Pancreas (tissue), 10 donors: ENCODE measurements around the gene LASP1NB.
A peak's percentile ranks its signal among the peaks of the same experiment; 100 is the strongest.

Experiments used
- ATAC-seq, 4 donors: fragments of 200-7000 bp; cut with Tn5 transposase; one replicate each; pipeline versions ENCODE4 v1.8.0 to v1.9.1; 2020; ENCODE audit warnings: mild to moderate bottlenecking in 4 of 4, moderate library complexity in 4 of 4
- DNase-seq, 6 donors: peaks; one replicate each; pipeline ENCODE4 v3.0.0-alpha.2; 2020
- FAIRE-seq: peaks from 2 replicates; lab custom pipeline; 2012; peaks lifted over from hg19 to GRCh38; lab: Jason Lieb, UNC
- H3K27ac ChIP-seq, 4 donors: fragments of 200-600 bp; sonication (generic); 1 replicate in 3 of 4; 2 replicates in 1 of 4; pipeline versions ENCODE4 v1.5.0 to v1.8.0; 2020
- H3K27me3 ChIP-seq, 4 donors: fragments of 200-600 bp; one replicate each; pipeline ENCODE4 v1.8.0; 2021
- H3K36me3 ChIP-seq, 3 donors: fragments of 200-600 bp; sonication (generic) in 1 of 3; one replicate each; pipeline versions ENCODE4 v1.5.0 to v1.8.0; 2020 to 2021
- H3K4me1 ChIP-seq, 3 donors: fragments of 200-600 bp; one replicate each; pipeline ENCODE4 v1.8.0; 2021
- H3K4me3 ChIP-seq, 4 donors: fragments of 200-600 bp; sonication (generic) in 2 of 4; one replicate each; pipeline versions ENCODE4 v1.5.0 to v1.8.0; 2020 to 2021
- H3K9me3 ChIP-seq, 4 donors: fragments of 200-600 bp; one replicate each; pipeline ENCODE4 v1.8.0; 2021
- CTCF ChIP-seq, 4 donors: fragments of 200-600 bp; sonication (generic) in 3 of 4; IDR thresholded peaks; one replicate each; pipeline versions ENCODE4 v1.5.0 to v1.8.0; 2021; ENCODE audit warnings: antibody characterized with exemption in 4 of 4
- WGBS, 2 donors: extraction: QIAGEN DNeasy Blood & Tissue Kit; methylation state at CpG; one replicate each; pipeline ENCODE4 v1.1.7; 2013; 5-methylcytosine and 5-hydroxymethylcytosine counted together
- intact Hi-C, 3 donors: fragments of 100-400 bp; cut with DNase I; formaldehyde crosslinking; loops; one replicate each; pipeline versions ENCODE4 v1.11.1 to v1.14.2; 2022
- donor health status: healthy with polysubstance abuse.
- donor health status: DM: no; HTN: no; CAD: no; lungs with moderate emphysema.
- donor health status: DM: no; HTN: no; CAD: no.
- donor health status: control.
- donor health status: control.
- donor health status: Bipolar disorder and iron deficiency.
- donor health status: DM: yes; HTN: yes; CAD: no.
- donor health status: DM: no; HTN: no; CAD: no.
- donor health status: DM: no; HTN: no; CAD: no.
- donor health status: DM: yes; HTN: yes; CAD: no.

Gene LASP1NB

DNA sequence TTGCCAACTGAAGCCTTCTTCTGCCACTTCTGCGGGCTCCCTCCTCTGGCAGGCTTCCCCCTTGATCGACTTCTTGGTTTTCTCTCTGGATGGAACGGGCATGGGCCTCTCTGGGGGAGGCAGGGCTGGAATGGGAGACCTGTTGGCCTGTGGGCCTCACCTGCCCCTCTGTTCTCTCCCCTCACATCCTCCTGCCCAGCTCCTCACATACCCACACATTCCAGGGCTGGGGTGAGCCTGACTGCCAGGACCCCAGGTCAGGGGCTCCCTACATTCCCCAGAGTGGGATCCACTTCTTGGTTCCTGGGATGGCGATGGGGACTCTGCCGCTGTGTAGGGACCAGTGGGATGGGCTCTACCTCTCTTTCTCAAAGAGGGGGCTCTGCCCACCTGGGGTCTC, 6.5 kb upstream of the LASP1NB start:
- peak in 2 of 6 donors; percentile 6 to 13 for DNase-seq
- peaks cover 0 to 6% (median 0%) of the 10 kb centered on the region in 3 donors for H3K4me1 ChIP-seq
- H3K36me3 ChIP-seq, result peaks cover 11 to 52% (median 35%) of the 10 kb centered on the region in 3 donors
- no peak for ATAC-seq
- intact Hi-C loops, result loop anchor here in 1 of 3 donors (5.0 kb wide), 1 partner anchor 37 kb away; no protein-coding TSS in a partner anchor
- WGBS, 2 donors, result 91 to 92% methylated on average over 5 of the region's 5 CpGs
- H3K27ac ChIP-seq, result no peak overlapping the region
- H3K27me3 ChIP-seq, result no peaks in the 10 kb centered on the region
- no peak for FAIRE-seq
- no peaks in the 10 kb centered on the region for H3K9me3 ChIP-seq
- TF ChIP-seq CTCF (IDR thresholded peaks at IDR 0.05), result no peak
- no peak overlapping the region for H3K4me3 ChIP-seq

DNA sequence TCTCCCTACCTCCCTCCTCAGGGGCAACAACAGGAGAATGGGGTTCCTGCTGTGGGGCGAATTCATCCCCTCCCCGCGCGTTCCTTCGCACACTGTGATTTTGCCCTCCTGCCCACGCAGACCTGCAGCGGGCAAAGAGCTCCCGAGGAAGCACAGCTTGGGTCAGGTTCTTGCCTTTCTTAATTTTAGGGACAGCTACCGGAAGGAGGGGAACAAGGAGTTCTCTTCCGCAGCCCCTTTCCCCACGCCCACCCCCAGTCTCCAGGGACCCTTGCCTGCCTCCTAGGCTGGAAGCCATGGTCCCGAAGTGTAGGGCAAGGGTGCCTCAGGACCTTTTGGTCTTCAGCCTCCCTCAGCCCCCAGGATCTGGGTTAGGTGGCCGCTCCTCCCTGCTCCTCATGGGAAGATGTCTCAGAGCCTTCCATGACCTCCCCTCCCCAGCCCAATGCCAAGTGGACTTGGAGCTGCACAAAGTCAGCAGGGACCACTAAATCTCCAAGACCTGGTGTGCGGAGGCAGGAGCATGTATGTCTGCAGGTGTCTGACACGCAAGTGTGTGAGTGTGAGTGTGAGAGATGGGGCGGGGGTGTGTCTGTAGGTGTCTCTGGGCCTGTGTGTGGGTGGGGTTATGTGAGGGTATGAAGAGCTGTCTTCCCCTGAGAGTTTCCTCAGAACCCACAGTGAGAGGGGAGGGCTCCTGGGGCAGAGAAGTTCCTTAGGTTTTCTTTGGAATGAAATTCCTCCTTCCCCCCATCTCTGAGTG, 5.9 kb upstream of the LASP1NB start:
- Histone ChIP-seq H3K4me1 (peaks cover 0 to 6% (median 0%) of the 10 kb centered on the region in 3 donors), H3K4me3 (no peak overlapping the region)
- WGBS, 2 donors, result 96% methylated on average over 16 of the region's 16 CpGs

DNA sequence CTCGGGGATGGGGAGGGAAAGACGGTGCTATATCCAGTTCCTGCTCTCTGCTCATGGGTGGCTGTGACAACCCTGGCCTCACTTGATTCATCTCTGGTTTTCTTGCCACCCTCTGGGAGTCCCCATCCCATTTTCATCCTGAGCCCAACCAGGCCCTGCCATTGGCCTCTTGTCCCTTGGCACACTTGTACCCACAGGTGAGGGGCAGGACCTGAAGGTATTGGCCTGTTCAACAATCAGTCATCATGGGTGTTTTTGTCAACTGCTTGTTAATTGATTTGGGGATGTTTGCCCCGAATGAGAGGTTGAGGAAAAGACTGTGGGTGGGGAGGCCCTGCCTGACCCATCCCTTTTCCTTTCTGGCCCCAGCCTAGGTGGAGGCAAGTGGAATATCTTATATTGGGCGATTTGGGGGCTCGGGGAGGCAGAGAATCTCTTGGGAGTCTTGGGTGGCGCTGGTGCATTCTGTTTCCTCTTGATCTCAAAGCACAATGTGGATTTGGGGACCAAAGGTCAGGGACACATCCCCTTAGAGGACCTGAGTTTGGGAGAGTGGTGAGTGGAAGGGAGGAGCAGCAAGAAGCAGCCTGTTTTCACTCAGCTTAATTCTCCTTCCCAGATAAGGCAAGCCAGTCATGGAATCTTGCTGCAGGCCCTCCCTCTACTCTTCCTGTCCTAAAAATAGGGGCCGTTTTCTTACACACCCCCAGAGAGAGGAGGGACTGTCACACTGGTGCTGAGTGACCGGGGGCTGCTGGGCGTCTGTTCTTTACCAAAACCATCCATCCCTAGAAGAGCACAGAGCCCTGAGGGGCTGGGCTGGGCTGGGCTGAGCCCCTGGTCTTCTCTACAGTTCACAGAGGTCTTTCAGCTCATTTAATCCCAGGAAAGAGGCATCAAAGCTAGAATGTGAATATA, 4.8 kb upstream of the LASP1NB start:
- H3K27me3 ChIP-seq, result no peaks in the 10 kb centered on the region
- no peak overlapping the region for H3K4me3 ChIP-seq
- DNase-seq (peak in 2 of 6 donors; percentile 9 to 24), ATAC-seq (no peak), FAIRE-seq (no peak)
- no peak overlapping the region for H3K27ac ChIP-seq
- intact Hi-C loops, result no loop called here
- peaks cover 0 to 6% (median 0%) of the 10 kb centered on the region in 3 donors for H3K4me1 ChIP-seq
- no peak for TF ChIP-seq CTCF (IDR thresholded peaks at IDR 0.05)
- 77 to 80% methylated on average over 9 of the region's 9 CpGs for WGBS, 2 donors
- H3K9me3 ChIP-seq, result no peaks in the 10 kb centered on the region
- peaks cover 0 to 36% (median 24%) of the 10 kb centered on the region in 3 donors for H3K36me3 ChIP-seq

More for the DNA sequence above, 5.9 kb upstream of the LASP1NB start:
- intact Hi-C loops, result loop anchor here in 1 of 3 donors (5.0 kb wide), 1 partner anchor 37 kb away; no protein-coding TSS in a partner anchor
- TF ChIP-seq CTCF (IDR thresholded peaks at IDR 0.05), result no peak
- Histone ChIP-seq H3K27ac (no peak overlapping the region), H3K36me3 (peaks cover 11 to 48% (median 35%) of the 10 kb centered on the region in 3 donors), H3K9me3 (no peaks in the 10 kb centered on the region), H3K27me3 (no peaks in the 10 kb centered on the region)
- DNase-seq (peak in 2 of 6 donors; percentile 7 to 39), FAIRE-seq (no peak), ATAC-seq (no peak)

DNA sequence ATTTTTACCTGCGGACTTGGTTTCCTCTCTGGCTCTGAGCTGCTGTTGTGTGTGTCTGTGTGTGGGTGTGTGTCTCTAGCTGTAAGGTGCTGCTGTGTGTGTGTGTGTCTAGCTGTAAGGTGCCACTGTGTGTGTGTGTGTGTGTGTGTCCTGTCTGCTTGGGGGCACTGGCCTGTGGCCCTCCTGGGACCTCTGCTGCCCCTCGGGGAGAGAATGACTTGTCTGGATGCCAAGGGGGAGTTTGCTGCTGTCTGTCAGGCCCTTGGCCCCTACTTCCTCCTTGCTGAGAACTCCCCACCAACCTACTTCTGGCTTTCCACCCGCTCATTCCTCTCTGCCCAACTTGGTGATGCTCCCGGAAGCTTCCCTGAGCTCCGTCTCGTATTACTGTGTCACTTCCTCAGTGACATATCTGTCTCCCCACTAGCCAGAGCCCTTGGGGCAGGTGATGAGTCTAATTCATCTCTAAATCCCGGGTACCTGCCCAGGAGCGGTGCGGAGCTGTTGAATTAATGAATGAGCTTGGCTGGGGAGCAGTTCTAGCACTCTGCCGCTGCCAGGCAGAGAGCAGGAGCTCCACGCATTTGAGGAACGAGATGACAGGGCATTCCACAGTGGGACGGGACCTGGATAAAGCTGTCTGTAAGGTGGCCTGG, 3.5 kb upstream of the LASP1NB start:
- no peak overlapping the region for H3K27ac ChIP-seq
- DNase-seq, result peak in 2 of 6 donors; percentile 7 to 48
- intact Hi-C loops, result no loop called here
- no peak for ATAC-seq
- no peaks in the 10 kb centered on the region for H3K27me3 ChIP-seq
- WGBS, 2 donors, result 76 to 83% methylated on average over 13 of the region's 13 CpGs
- TF ChIP-seq CTCF (IDR thresholded peaks at IDR 0.05), result no peak
- H3K36me3 ChIP-seq, result peaks cover 0 to 25% (median 14%) of the 10 kb centered on the region in 3 donors
- no peaks in the 10 kb centered on the region for H3K9me3 ChIP-seq
- H3K4me3 ChIP-seq, result no peak overlapping the region
- H3K4me1 ChIP-seq, result peaks cover 0 to 6% (median 0%) of the 10 kb centered on the region in 3 donors
- no peak for FAIRE-seq
